HL-60 (cell line): ENCODE measurements around the gene FUT8.

Experiments
- POLR2AphosphoS5 ChIP-seq: IDR thresholded peaks from 2 replicates; pipeline ENCODE4 v1.6.1; 2012; ENCODE audit warnings: low read depth
- SPI1 ChIP-seq: IDR thresholded peaks from 2 replicates; pipeline ENCODE4 v1.6.1; 2012; ENCODE audit warnings: low read depth, mild to moderate bottlenecking, borderline replicate concordance
- TF ChIP-seq, protein P1 (sequence below): IDR thresholded peaks from one replicate; pipeline ENCODE4 v1.5.1; 2011; ENCODE audit warnings: low read length, control low read depth, inconsistent platforms; ENCODE audit not compliant: insufficient read depth
- TF ChIP-seq, protein P2 (sequence below): IDR thresholded peaks from 2 replicates; pipeline ENCODE4 v1.6.1; 2012; ENCODE audit warnings: low read depth; ENCODE audit not compliant: insufficient replicate concordance

DNA sequence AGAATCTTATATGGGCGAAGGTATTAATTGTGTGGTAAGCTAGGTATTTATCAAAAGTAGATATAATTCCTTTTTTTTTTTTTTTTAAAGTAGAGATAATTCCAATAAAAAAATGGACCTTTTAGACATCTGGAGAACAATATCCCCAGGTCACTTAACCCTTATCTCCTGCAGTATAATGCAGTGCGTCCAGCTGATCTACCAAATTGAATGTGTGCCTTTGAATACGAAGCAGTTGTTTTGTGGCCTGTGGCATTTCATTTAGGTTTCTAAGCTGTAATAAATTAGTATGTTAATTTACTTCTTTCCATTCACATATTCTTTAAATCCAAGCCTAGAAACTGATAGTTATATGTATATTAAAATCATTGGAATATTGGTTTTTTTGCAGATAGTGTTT is 3.1 kb downstream of the FUT8 start:
- TF ChIP-seq, protein P1, sequence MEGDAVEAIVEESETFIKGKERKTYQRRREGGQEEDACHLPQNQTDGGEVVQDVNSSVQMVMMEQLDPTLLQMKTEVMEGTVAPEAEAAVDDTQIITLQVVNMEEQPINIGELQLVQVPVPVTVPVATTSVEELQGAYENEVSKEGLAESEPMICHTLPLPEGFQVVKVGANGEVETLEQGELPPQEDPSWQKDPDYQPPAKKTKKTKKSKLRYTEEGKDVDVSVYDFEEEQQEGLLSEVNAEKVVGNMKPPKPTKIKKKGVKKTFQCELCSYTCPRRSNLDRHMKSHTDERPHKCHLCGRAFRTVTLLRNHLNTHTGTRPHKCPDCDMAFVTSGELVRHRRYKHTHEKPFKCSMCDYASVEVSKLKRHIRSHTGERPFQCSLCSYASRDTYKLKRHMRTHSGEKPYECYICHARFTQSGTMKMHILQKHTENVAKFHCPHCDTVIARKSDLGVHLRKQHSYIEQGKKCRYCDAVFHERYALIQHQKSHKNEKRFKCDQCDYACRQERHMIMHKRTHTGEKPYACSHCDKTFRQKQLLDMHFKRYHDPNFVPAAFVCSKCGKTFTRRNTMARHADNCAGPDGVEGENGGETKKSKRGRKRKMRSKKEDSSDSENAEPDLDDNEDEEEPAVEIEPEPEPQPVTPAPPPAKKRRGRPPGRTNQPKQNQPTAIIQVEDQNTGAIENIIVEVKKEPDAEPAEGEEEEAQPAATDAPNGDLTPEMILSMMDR: no peak
- TF ChIP-seq POLR2AphosphoS5: no peak
- TF ChIP-seq, protein P2, sequence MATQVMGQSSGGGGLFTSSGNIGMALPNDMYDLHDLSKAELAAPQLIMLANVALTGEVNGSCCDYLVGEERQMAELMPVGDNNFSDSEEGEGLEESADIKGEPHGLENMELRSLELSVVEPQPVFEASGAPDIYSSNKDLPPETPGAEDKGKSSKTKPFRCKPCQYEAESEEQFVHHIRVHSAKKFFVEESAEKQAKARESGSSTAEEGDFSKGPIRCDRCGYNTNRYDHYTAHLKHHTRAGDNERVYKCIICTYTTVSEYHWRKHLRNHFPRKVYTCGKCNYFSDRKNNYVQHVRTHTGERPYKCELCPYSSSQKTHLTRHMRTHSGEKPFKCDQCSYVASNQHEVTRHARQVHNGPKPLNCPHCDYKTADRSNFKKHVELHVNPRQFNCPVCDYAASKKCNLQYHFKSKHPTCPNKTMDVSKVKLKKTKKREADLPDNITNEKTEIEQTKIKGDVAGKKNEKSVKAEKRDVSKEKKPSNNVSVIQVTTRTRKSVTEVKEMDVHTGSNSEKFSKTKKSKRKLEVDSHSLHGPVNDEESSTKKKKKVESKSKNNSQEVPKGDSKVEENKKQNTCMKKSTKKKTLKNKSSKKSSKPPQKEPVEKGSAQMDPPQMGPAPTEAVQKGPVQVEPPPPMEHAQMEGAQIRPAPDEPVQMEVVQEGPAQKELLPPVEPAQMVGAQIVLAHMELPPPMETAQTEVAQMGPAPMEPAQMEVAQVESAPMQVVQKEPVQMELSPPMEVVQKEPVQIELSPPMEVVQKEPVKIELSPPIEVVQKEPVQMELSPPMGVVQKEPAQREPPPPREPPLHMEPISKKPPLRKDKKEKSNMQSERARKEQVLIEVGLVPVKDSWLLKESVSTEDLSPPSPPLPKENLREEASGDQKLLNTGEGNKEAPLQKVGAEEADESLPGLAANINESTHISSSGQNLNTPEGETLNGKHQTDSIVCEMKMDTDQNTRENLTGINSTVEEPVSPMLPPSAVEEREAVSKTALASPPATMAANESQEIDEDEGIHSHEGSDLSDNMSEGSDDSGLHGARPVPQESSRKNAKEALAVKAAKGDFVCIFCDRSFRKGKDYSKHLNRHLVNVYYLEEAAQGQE: no peak
- no peak for TF ChIP-seq SPI1
